Gastrocnemius medialis (tissue), 4 donors: Measurements from ENCODE around the gene CAPN2.

ENCODE experiments used
- CTCF ChIP-seq, 5 experiments: fragments of 450-650 bp in 3 of 5; fragments of 200-600 bp in 2 of 5; sonication (generic) in 2 of 5; IDR thresholded peaks in 4 of 5; conservative IDR thresholded peaks in 1 of 5; 1 replicate in 4 of 5; 2 replicates in 1 of 5; pipeline ENCODE4 v1.5.1; 2016 to 2019; ENCODE audit warnings: antibody characterized with exemption in 5 of 5, mild to moderate bottlenecking in 3 of 5, moderate library complexity in 3 of 5
- POLR2A ChIP-seq, 2 donors: fragments of 450-650 bp; IDR thresholded peaks; one replicate each; pipeline ENCODE4 v1.6.1; 2017; ENCODE audit warnings: antibody characterized with exemption in 2 of 2, mild to moderate bottlenecking in 2 of 2, moderate library complexity in 2 of 2

- TF ChIP-seq CTCF (IDR thresholded peaks at IDR 0.05 in 4 of 5, conservative IDR thresholded peaks at IDR 0.05 in 1 of 5) (no peak), POLR2A (IDR thresholded peaks at IDR 0.05) (no peak)
Measured at GRCh38 chr1:223704921-223705878, 7.1 kb upstream of the CAPN2 start.
